ENCODE measurements around the gene ZNF44.
A peak's percentile ranks its signal among the peaks of the same experiment; 100 is the strongest.

The ZNF44 gene

DNA sequence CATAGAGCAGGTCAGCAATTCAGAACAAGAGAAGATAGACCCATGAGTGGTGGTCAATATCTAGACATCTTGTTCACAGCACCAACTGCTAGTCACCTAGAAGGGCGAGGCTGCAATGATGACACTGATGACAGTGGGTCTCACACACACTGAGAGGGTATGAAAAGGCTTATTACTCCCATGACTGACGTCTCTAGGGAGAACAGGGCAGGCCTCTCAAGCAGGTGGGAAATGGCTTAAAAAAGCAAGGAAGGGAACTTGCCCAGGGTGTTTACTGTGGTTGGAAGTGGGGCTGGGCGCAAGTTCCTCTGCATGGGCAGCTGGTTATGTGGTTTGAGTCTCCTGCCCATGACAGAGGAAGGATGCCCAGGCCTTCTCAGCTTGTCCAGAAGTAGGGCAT is 33.8 kb downstream of the ZNF44 start:
- DNase-seq, result no peak

DNA sequence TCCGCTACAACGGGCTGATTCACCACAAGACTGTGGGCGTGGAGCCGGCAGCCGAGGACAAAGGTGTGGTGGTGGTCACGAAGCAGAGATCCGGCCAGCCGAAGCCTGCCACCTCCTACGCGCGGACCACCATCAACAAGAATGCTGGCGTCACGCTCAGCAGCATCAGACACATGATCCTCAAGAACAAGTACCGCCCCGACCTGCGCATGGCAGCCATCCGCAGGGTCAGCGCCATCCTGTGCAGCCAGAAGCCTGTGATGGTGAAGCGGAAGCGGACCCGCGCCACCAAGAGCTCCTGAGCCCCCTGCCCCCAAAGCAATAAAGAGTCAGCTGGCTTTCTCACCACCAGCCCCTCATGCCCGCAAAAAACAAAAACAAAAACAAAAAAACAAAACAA is 34.4 kb downstream of the ZNF44 start:
- no peak for DNase-seq

DNA sequence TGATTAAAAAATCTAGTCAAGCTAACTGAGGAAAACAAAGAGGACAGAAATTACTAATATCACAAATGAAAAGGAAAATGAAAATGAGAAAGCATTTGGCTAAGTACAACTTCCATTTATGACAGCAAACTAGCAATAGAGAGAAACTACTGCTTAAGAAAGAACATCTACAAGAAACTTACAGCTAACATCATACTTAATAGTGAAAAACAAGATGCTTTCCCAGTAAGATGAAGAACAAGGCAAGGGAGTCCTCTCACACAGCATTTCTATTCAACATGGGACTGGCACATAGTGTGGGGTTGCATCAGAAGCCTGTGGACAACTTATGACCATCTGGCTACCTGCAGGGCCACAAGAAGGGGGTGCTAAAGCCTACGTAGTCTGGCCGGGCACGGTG is 39.3 kb downstream of the ZNF44 start:
- no peak for DNase-seq

DNA sequence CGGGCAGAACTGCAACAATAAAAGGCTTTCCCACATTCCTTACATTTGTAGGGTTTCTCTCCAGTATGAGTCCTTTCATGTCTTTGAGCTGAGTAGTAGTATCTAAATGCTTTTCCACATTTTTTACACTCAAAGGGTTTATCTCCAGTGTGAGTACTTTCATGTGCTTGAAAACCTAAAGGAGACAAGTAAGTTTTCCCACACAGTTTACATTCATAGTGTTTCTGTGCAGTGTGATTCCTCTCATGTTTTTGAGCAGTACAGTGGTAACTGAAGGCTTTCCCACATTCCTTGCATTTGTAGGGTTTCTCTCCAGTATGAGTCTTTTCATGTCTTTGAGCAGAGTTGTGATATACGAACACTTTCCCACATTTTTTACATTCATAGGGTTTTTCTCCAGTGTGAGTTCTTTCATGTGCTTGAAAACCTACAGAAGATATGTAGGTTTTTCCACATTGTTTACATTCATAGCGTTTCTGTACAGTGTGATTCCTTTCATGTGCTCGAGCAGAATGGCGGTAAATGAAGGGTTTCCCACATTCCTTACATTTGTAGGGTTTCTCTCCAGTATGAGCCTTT is 47.0 kb downstream of the ZNF44 start:
- no peak for DNase-seq

DNA sequence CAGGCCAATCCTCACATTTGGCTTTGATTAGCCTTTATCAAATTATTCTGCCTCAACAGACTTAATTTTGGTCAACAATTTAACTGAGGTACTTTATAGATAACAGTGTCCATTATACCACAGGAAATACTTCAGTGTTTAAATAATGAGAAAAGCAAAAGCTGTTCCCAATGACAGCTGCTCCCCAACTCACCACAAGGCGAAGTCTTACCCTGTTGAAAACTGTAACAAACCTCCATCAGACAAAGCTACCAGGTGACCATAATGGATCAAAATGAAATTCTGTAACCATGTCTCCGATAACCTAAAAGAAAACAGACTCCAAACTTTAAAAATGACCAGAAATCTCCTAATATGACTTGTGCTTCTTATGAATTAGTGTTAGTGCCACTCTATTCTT is 50.3 kb downstream of the ZNF44 start:
- DNase-seq, result peak; percentile 6

DNA sequence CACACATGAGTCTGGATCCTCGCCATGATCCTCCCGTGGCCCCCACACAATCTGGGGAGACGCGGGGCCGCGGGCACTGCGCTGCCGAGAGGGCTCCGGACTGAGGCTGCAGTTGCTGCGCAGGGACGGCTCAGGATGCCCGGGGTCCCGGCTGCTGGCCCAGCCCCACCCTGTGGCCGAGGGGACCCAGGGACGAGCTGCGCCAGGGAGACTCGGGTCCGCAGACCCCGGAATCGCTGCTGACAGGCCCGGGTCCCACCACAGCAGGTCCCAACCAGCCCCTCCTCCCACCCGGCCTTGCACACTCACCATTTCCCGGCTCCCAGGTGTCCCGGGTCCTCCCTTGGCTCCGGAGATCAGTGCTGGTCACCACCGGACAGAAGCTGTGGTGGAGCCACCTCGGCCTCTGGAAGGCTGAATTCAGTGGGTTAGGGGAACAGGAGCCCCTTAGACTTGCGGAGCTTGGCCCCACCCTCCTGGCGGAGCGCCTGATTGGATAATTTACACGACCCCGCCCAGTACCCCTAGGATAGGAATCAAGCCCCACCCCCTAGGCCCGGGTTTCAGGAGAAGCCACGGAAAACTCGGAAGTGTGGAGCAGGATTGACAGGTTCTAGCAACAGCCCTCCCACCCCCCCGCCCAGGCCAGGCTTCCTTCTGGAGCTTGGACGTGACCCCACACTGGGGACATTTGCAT is 57.4 kb downstream of the ZNF44 start:
- no peak for DNase-seq

DNA sequence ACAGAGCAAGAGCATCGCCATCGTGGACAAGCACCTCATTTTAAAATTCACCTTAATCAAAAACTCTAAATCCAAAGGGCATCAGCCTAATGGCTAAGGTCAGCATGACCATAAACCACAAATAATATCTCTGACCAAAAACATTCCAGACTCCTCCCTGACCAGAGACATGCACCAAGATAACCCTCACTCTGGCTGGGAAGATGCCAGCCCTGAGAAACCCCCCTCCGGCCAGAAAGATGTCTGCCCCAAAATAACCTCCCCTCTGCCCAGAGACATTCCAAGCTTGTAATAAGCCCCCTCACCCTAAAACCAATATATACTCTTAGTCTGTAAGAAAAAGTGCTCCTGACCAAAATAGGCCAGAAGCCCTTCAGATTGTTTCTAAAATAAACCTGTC is 61.7 kb downstream of the ZNF44 start:
- DNase-seq, result no peak

DNA sequence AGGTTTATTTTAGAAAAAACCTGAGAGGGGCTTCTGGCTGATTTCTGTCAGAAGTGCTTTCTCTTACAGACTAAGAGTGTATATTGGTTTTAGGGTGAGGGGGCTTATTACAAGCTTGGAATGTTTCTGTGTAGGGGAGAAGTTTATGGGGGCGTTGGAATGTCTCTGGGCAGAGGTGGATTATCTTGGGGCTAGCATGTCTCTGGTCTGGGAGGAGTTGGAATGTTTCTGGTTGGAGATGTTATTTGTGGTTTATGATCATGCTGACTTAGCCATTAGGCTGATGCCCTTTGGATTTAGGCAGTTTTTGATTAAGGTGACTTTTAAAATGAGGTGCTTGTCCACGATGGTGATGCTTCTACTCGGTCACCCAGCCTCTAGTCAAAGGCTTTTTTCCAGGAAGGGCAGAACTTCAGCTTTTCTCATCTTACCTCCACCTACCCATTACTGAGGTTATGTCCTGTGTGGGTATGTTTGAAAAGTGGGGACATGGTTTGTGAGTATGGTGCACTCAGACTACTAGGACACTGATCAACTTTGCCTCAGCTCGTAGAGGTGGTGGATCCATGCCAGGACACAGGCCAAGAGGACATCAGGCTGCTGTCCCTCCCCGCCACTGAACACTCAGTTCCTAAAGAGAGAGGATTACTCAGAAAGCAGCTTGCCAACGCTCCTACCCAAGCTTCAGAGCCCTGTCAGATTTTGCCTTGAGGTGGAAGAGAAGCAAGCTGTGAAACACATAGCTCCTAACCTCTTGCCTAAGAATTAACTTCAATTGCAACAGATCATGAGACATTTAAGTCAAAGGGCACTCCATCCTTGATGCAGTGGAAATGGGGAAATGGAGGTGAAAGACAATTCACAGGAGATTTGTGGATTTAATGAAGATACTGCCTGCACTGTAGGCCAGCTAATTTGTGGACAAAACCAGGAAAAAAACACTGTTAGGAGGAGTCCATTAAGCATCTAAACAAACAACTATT is 63.6 kb downstream of the ZNF44 start:
- DNase-seq, result no peak

DNA sequence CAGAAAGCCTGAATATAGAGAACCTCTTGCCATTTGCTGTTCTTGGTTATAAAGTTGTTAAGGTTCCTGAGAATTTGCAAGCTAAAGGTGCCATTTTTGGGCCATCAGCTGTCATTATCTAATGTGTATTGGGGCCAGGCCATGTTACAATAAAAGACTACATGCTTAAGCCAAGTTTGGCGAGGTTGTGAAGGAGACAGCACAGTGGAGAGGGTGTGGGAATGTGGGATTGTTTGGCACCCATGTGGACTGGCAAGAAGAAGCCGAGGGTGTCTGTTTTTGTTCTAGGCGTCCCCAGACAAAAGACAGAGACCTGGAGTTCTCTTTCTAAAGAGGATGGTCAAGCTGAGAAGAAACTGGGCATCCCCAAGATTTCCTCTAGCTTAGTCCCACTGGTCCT is 64.7 kb downstream of the ZNF44 start:
- no peak for DNase-seq

DNA sequence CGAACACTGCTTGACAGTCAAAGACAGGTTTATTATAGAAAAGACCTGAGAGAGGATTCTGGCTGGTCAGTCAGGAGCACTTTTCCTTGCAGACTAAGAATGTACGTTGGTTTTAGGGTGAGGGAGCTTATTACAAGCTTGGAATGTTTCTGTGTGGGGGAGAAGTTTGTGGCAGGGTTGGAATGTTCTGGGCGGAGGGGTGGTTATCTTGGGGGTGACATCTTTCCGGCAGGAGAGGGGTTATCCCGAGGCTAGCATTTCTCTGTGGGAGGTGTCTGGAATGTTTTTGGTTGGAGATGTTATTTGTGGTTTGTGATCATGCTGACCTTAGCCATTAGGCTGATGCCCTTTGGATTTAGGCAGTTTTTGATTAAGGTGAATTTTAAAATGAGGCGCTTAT is 70.0 kb downstream of the ZNF44 start:
- no peak for DNase-seq

DNA sequence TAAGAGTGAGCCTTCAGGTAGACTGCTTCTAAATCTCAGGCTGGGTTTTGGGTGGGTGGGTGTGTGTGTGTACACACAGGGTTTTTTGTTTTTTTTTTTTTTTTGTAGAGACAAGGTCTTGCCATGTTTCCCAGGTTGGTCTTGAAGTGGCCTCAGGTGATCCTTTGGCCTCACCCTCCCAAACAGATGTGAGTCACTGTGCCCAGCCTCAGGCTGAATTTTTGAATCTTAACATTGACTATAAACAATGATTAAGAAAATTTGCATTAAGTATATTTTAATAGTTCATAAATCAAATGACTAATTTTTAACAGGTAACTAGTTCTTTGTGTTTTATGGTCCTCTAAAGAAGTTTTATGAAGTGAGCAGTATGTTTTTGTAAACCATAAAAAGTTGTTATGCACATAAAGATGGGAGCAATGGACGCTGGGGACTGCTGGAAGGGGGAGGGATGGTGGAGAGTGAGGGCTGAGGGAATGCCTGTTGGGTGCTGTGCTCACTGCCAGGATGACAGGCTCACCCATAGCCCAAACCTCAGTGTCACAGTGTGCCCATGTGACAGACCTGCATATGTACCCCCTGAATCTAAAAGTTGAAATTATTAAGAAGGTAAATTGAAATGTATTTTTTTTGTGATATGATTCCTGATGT is 71.6 kb downstream of the ZNF44 start:
- DNase-seq, result no peak

Data from hematopoietic multipotent progenitor cell treated with erythropoietin and hydrocortisone succinate and interleukin-3 and kit ligand, for 4 days (in vitro differentiated cells).